Karpas-422 (cell line): ENCODE measurements around the gene XRCC3. TPM values are rescaled to one million over a fixed set of nuclear protein-coding genes. Genes with fewer than 3 reads are reported as not detected.
A peak's percentile ranks its signal among the peaks of the same experiment; 100 is the strongest.
"Not testable (repeated sequence)": the region's sequence is repeated elsewhere in the genome, so short reads cannot be mapped to it uniquely, and the experiment has no call there.

Experiments used
- DNase-seq: peaks from one replicate; pipeline ENCODE4 v3.0.0-alpha.2; 2015
- H2AFZ ChIP-seq: fragments of 200-600 bp; sonication (generic); 2 replicates; pipeline ENCODE4 v1.6.1; 2014; ENCODE audit warnings: antibody characterized with exemption, low read length, mixed read lengths
- H3K27ac ChIP-seq: fragments of 200-600 bp; sonication (generic); 2 replicates; pipeline ENCODE4 v1.5.1; 2014; ENCODE audit warnings: mild to moderate bottlenecking, low read length, moderate library complexity
- H3K27me3 ChIP-seq: fragments of 200-600 bp; sonication (generic); 2 replicates; pipeline ENCODE4 v1.6.1; 2014; ENCODE audit warnings: low read length, mixed read lengths
- H3K36me3 ChIP-seq: fragments of 200-600 bp; sonication (generic); 2 replicates; pipeline ENCODE4 v1.6.1; 2014; ENCODE audit warnings: low read length, mixed read lengths; ENCODE audit not compliant: insufficient read depth
- H3K4me1 ChIP-seq: fragments of 200-600 bp; sonication (generic); 2 replicates; pipeline ENCODE4 v1.6.1; 2014; ENCODE audit warnings: mild to moderate bottlenecking, low read length, mixed read lengths
- H3K4me2 ChIP-seq: fragments of 200-600 bp; sonication (generic); 2 replicates; pipeline ENCODE4 v1.6.1; 2014; ENCODE audit warnings: low read length, low read depth, mild to moderate bottlenecking; ENCODE audit not compliant: poor library complexity, severe bottlenecking
- H3K4me3 ChIP-seq: fragments of 200-600 bp; sonication (generic); 2 replicates; pipeline ENCODE4 v1.5.1; 2014; ENCODE audit warnings: mild to moderate bottlenecking, antibody characterized with exemption, low read length, mixed read lengths
- H3K79me2 ChIP-seq: fragments of 200-600 bp; sonication (generic); 2 replicates; pipeline ENCODE4 v1.6.1; 2014; ENCODE audit warnings: mild to moderate bottlenecking, low read length, mixed read lengths
- H3K9ac ChIP-seq: fragments of 200-600 bp; sonication (generic); 2 replicates; pipeline ENCODE4 v1.6.0; 2014; ENCODE audit warnings: low read length
- H3K9me2 ChIP-seq: fragments of 200-600 bp; sonication (generic), shearing (Covaris generic); replicated peaks from 2 replicates; pipeline ENCODE4 v1.6.0; 2014; ENCODE audit warnings: mild to moderate bottlenecking, low read length, moderate library complexity; ENCODE audit not compliant: insufficient read depth
- H3K9me3 ChIP-seq: fragments of 300-700, 200-600 bp; sonication (generic); 2 replicates; pipeline ENCODE4 v1.6.1; 2014; ENCODE audit warnings: low read length, mixed read lengths
- H4K20me1 ChIP-seq: fragments of 200-600 bp; sonication (generic); 2 replicates; pipeline ENCODE4 v1.6.1; 2014; ENCODE audit warnings: mild to moderate bottlenecking, antibody characterized with exemption, low read length, low read depth; ENCODE audit not compliant: insufficient read depth
- total RNA-seq: library from RNA; depleted of rRNA; stranded (reverse); fragments of >200 nt; shearing (Covaris generic); gene quantifications from 2 replicates; pipeline ENCODE4 v1.2.3, GENCODE V29; 2014; ENCODE audit warnings: low replicate concordance

The XRCC3 gene
- total RNA-seq, 1 experiment from 2014 or later: 36.7 TPM

DNA sequence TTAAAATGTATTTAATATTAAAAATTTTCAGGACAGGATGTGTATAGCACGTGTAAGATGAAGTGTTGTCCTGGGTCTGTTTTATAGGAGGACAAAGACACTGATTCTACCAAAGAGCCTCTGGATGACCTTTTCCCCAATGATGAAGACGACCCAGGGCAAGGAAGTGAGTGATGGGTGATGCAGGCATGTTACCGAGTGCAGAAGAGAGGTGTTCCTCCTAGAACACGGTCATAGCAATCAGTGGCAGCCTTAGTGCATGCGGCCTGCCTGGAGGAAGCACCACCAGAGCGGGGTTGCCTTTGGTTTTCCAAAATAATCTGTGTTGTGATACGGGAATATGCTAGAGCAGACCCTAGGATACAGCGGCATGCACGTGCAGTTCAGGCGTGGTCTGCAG lies 53.2 kb downstream of the XRCC3 start:
- no peaks in the 10 kb centered on the region for H3K9me2 ChIP-seq
- DNase-seq: no peak
- no peak overlapping the region for H3K9ac ChIP-seq
- no peak overlapping the region for H2AFZ ChIP-seq
- no peaks in the 10 kb centered on the region for H3K27me3 ChIP-seq
- H3K36me3 ChIP-seq: peaks cover 19% of the 10 kb centered on the region
- no peaks in the 10 kb centered on the region for H3K9me3 ChIP-seq
- no peak overlapping the region for H3K4me3 ChIP-seq
- H3K27ac ChIP-seq: no peak overlapping the region
- peaks cover 9% of the 10 kb centered on the region for H3K4me1 ChIP-seq
- H3K4me2 ChIP-seq: no peak overlapping the region
- H3K79me2 ChIP-seq: peaks cover 63% of the 10 kb centered on the region
- peaks cover 3% of the 10 kb centered on the region; the same call in 1 of the 2 replicates for H4K20me1 ChIP-seq

- DNase-seq: no peak
- H3K4me3 ChIP-seq: no peak overlapping the region
- H3K27me3 ChIP-seq: no peaks in the 10 kb centered on the region
- H3K9ac ChIP-seq: no peak overlapping the region
- H3K4me1 ChIP-seq: peaks cover 9% of the 10 kb centered on the region
- peaks cover 35% of the 10 kb centered on the region for H3K36me3 ChIP-seq
- no peak overlapping the region for H2AFZ ChIP-seq
- no peak overlapping the region for H3K4me2 ChIP-seq
- H3K27ac ChIP-seq: no peak overlapping the region
- no peaks in the 10 kb centered on the region for H3K9me3 ChIP-seq
- H3K9me2 ChIP-seq: no peaks in the 10 kb centered on the region
- H3K79me2 ChIP-seq: peaks cover 69% of the 10 kb centered on the region
- peaks cover 4% of the 10 kb centered on the region; the same call in 1 of the 2 replicates for H4K20me1 ChIP-seq
These were observed 55.6 kb downstream of the XRCC3 start for GRCh38 chr14:103659631-103660030.

DNA sequence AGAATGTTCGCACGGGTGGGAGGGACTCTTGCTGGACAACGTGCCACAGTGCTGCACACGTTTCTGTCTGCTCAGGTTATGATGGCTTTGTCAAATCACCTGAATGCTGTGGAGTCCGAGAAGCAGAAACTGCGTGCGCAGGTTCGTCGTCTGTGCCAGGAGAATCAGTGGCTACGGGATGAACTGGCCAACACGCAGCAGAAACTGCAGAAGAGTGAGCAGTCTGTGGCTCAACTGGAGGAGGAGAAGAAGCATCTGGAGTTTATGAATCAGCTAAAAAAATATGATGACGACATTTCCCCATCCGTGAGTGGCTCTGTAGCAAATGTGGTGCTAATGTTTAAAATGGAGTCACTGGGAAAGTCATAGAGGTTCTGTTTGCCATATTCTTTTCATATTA lies 57.8 kb downstream of the XRCC3 start:
- Histone ChIP-seq H3K79me2 (peaks cover 71% of the 10 kb centered on the region), H3K27ac (no peak overlapping the region), H3K36me3 (peaks cover 41% of the 10 kb centered on the region), H3K27me3 (no peaks in the 10 kb centered on the region), H3K9me3 (no peaks in the 10 kb centered on the region), H3K4me3 (no peak overlapping the region), H2AFZ (no peak overlapping the region), H4K20me1 (peaks cover 7% of the 10 kb centered on the region), H3K9ac (no peak overlapping the region), H3K4me2 (no peak overlapping the region), H3K4me1 (no peaks in the 10 kb centered on the region), H3K9me2 (no peaks in the 10 kb centered on the region)
- no peak for DNase-seq

- H3K9me3 ChIP-seq: no peaks in the 10 kb centered on the region
- H2AFZ ChIP-seq: no peak overlapping the region
- no peaks in the 10 kb centered on the region for H3K9me2 ChIP-seq
- H3K4me1 ChIP-seq: no peaks in the 10 kb centered on the region
- no peak overlapping the region for H3K9ac ChIP-seq
- H3K27me3 ChIP-seq: no peaks in the 10 kb centered on the region
- no peak overlapping the region for H3K27ac ChIP-seq
- no peak overlapping the region for H3K4me3 ChIP-seq
- H3K4me2 ChIP-seq: no peak overlapping the region
- peaks cover 71% of the 10 kb centered on the region for H3K79me2 ChIP-seq
- peaks cover 12% of the 10 kb centered on the region for H4K20me1 ChIP-seq
- H3K36me3 ChIP-seq: peaks cover 35% of the 10 kb centered on the region; the same call in 1 of the 2 replicates
- DNase-seq: no peak
These were observed 58.5 kb downstream of the XRCC3 start for GRCh38 chr14:103656756-103657133.

DNA sequence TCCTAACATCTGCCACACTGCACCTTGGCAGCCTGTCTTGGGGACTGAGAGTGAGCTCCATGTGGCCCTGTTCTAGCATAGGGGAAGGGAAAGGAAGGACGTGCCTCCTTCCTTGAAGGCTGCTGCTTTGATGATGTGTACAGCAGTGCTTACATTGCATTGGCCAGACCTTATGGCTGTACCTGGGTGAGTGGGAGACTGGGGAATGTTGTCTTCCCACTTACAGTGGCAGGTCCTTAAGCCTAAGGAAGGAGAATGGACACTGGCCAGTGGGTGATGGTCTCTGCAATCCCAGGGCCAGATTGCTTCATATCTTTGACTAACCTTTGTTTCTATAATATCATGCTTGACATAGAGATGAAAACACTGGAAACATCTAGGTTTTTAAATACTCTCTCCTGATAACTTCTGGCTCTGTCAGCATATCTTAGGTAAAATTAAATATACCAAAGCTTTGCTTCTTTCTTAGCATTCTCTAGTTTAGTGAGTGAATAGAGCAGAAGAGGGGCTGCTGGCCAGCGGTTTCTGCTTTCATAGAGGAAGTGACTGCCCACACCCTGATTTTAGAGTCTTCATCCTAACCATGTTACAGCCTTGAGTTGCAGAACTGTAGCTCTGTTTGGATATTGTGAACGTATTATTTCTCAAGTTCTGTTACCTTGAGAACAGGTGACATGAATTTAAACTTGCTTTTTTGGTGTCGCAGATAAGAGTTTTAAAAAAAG lies 59.1 kb downstream of the XRCC3 start:
- H3K79me2 ChIP-seq: peaks cover 71% of the 10 kb centered on the region
- H3K36me3 ChIP-seq: peaks cover 35% of the 10 kb centered on the region; the same call in 1 of the 2 replicates
- DNase-seq: no peak
- H3K9ac ChIP-seq: 0 out of 2 replicates have a peak overlapping the region, but pooled peaks have one; percentile 7
- no peak overlapping the region for H3K4me2 ChIP-seq
- peaks cover 17% of the 10 kb centered on the region for H4K20me1 ChIP-seq
- H3K4me3 ChIP-seq: no peak overlapping the region
- no peaks in the 10 kb centered on the region for H3K27me3 ChIP-seq
- no peak overlapping the region; the same call in 1 of the 2 replicates for H3K27ac ChIP-seq
- H3K4me1 ChIP-seq: no peaks in the 10 kb centered on the region
- no peaks in the 10 kb centered on the region for H3K9me2 ChIP-seq
- no peaks in the 10 kb centered on the region for H3K9me3 ChIP-seq
- H2AFZ ChIP-seq: no peak overlapping the region

GRCh38 chr14:103654619-103655018 lies 60.6 kb downstream of the XRCC3 start:
- Histone ChIP-seq H4K20me1 (peaks cover 17% of the 10 kb centered on the region), H2AFZ (no peak overlapping the region), H3K27ac (no peak overlapping the region), H3K36me3 (peaks cover 35% of the 10 kb centered on the region; the same call in 1 of the 2 replicates), H3K9me2 (no peaks in the 10 kb centered on the region), H3K27me3 (no peaks in the 10 kb centered on the region), H3K9me3 (no peaks in the 10 kb centered on the region), H3K79me2 (peaks cover 80% of the 10 kb centered on the region), H3K4me1 (no peaks in the 10 kb centered on the region), H3K4me3 (no peak overlapping the region), H3K4me2 (no peak overlapping the region), H3K9ac (no peak overlapping the region)
- DNase-seq: no peak

DNA sequence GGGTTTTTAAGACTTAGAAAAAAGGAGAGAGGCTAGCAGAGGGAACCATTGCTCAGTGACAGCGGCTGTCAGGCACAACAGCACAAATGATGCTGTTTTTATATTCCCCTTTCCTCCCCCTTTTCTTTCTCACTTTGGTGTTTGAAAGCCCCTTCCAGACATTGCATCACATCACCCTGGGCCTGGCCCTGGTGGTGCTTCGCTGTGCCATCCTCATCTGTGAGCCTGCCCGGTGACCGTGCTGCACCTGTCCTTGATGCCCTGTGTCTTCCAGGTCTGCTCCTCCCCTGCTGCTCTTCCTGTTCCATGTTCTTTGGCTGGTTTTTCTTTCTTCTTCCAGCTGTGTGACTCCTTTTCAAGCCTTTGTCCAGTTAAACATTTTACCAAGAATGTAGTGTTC lies 61.4 kb downstream of the XRCC3 start:
- H3K4me2 ChIP-seq: no peak overlapping the region
- H2AFZ ChIP-seq: no peak overlapping the region
- H3K4me1 ChIP-seq: no peaks in the 10 kb centered on the region
- no peak for DNase-seq
- no peak overlapping the region for H3K9ac ChIP-seq
- no peaks in the 10 kb centered on the region for H3K9me2 ChIP-seq
- peaks cover 84% of the 10 kb centered on the region for H3K79me2 ChIP-seq
- no peak overlapping the region for H3K4me3 ChIP-seq
- H3K9me3 ChIP-seq: no peaks in the 10 kb centered on the region
- H3K27me3 ChIP-seq: no peaks in the 10 kb centered on the region
- peaks cover 31% of the 10 kb centered on the region; the same call in 1 of the 2 replicates for H3K36me3 ChIP-seq
- H4K20me1 ChIP-seq: peaks cover 19% of the 10 kb centered on the region
- H3K27ac ChIP-seq: no peak overlapping the region

DNA sequence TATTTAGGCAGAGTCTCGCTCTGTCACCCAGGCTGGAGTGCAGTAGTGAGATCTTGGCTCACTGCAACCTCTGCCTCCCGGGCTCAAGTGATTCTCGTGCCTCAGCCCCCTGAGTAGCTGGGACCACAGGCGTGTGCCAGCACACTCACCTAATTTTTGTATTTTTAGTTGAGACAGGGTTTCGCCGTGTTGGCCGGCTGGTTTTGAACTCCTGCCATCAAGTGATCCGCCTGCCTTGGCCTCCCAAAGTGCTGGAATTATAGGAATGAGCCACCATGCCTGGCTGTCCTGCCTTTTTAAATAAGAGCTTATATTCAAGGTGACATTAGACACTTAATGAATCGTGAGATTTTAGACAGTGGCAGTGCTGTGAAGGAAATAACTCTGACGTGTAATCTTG lies 61.9 kb downstream of the XRCC3 start:
- H3K9ac ChIP-seq, H3K27me3 ChIP-seq, H3K9me2 ChIP-seq, H3K4me2 ChIP-seq, H3K4me3 ChIP-seq, DNase-seq, H3K27ac ChIP-seq, H2AFZ ChIP-seq, H3K4me1 ChIP-seq, H3K9me3 ChIP-seq: not testable (repeated sequence)
- Histone ChIP-seq H3K36me3 (peaks cover 31% of the 10 kb centered on the region; the same call in 1 of the 2 replicates), H3K79me2 (peaks cover 89% of the 10 kb centered on the region), H4K20me1 (peaks cover 23% of the 10 kb centered on the region)
